Sigmoid colon (tissue), 4 donors: Measurements from ENCODE around the gene PSMG3.

Source experiments
- POLR2A ChIP-seq, 2 donors: fragments of 450-650 bp; IDR thresholded peaks; one replicate each; pipeline ENCODE4 v1.6.1; 2016; ENCODE audit warnings: antibody characterized with exemption in 2 of 2, mild to moderate bottlenecking in 2 of 2, moderate library complexity in 2 of 2
- POLR2AphosphoS5 ChIP-seq, 4 donors: sonication (generic); formaldehyde crosslinking; IDR thresholded peaks; one replicate each; pipeline ENCODE4 v1.6.1; 2017; ENCODE audit warnings: antibody characterized with exemption in 4 of 4
- TF ChIP-seq, protein P1 (sequence below), 4 experiments: fragments of 450-650 bp in 3 of 4; fragments of 200-600 bp in 1 of 4; IDR thresholded peaks; one replicate each; pipeline ENCODE4 v1.5.1; 2016 to 2019; ENCODE audit warnings: antibody characterized with exemption in 4 of 4, mild to moderate bottlenecking in 3 of 4, moderate library complexity in 2 of 4

GRCh38 chr7:1557771-1558170 is 12.1 kb downstream of the PSMG3 start:
- TF ChIP-seq, protein P1, sequence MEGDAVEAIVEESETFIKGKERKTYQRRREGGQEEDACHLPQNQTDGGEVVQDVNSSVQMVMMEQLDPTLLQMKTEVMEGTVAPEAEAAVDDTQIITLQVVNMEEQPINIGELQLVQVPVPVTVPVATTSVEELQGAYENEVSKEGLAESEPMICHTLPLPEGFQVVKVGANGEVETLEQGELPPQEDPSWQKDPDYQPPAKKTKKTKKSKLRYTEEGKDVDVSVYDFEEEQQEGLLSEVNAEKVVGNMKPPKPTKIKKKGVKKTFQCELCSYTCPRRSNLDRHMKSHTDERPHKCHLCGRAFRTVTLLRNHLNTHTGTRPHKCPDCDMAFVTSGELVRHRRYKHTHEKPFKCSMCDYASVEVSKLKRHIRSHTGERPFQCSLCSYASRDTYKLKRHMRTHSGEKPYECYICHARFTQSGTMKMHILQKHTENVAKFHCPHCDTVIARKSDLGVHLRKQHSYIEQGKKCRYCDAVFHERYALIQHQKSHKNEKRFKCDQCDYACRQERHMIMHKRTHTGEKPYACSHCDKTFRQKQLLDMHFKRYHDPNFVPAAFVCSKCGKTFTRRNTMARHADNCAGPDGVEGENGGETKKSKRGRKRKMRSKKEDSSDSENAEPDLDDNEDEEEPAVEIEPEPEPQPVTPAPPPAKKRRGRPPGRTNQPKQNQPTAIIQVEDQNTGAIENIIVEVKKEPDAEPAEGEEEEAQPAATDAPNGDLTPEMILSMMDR (IDR thresholded peaks at IDR 0.05), result no peak
- TF ChIP-seq POLR2AphosphoS5 (IDR thresholded peaks at IDR 0.05) (no peak), POLR2A (IDR thresholded peaks at IDR 0.05) (no peak)
